Activated CD4-positive, CD25-positive, alpha-beta regulatory T cell treated with anti-CD3 and anti-CD28 coated beads, Interleukin-2, amount 50 U/mL, for 24 hours (primary cell): ENCODE data around the gene DNM1.
"Not testable (repeated sequence)": the region's sequence is repeated elsewhere in the genome, so short reads cannot be mapped to it uniquely, and the experiment has no call there.

Source experiments
- ATAC-seq, 2 donors: fragments of 150-1000 bp; cut with Tn5 transposase; one replicate each; pipeline ENCODE4 v1.10.0; 2021; ENCODE audit warnings: mild to moderate bottlenecking in 1 of 2, moderate library complexity in 1 of 2

Gene DNM1

DNA sequence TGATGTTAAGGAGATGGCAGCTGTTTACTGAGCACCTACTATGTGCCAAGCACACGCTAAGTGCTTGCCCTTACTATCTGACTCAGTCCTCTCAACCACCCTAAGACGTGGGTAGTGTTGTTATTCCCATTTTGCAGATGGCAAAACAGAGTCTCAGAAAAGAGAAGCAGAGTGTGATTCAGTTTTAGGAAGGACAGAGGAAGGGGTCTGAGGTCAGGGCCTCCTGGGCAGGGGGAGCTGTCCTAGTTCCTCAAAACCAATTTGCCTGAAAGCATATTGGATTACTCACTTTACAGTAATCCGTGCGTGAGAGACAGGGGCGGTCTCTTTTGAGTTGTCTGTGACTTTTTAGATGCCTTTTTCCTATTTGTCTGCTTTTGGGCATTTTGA lies 23.2 kb downstream of the DNM1 start:
- ATAC-seq: no peak

DNA sequence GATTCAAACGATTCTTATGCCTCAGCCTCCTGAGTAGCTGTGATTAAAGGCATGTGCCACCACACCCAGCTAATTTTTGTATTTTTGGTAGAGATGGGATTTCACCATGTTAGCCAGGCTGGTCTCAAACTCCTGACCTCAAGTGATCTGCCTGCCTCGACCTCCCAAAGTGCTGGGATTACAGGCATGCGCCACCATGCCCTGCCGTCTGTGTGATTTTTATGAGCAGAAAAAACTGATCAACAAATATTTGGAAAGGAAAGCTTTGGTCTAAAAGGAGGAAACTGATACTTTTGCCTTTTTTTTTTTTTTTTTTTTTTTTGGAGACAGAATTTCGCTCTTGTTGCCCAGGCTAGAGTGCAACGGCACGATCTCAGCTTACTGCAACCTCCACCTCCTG lies 27.7 kb downstream of the DNM1 start:
- not testable (repeated sequence) for ATAC-seq

DNA sequence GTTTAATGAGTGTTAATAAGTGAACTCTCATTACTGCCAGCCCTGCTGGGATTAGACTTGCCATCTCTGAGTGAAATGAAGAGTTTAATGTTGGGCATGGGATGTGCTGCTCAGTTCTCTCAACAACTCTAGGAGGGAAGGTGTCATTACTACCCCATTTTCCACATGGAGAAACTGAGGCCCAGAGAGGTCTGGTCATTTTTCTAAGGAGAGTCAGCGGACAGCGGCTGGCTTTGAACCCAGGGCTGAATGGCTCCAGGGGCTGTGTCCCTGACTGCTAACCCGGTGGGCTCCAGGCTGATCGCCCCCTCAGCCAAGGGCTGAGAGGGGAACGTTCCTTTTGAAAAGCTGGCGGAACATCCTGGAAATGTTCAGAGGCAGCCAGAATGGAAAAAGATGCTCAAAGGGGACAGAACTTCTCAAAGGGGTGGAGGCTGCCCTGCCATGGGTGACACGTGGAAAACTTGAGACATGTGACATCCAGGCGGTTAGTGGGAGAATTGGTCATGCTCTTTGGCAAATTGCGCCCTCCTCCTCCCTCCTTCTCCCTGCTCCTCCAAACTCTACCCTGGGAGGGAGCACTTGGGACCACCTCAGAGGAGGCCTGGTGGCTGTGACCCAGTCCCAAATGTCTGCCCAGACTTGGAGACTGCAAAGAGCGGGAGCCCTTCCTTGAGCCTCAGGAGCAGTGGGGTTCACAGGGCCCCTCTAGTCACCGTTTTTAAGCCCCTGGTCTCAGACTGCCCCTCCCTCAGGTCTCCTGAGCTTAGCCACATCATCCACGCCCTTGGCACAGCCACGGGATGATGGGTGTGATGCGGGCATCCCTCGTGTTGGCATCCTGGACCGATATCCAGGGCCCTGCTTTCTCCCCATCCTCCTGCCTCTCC lies 28.7 kb downstream of the DNM1 start:
- ATAC-seq: no peak

DNA sequence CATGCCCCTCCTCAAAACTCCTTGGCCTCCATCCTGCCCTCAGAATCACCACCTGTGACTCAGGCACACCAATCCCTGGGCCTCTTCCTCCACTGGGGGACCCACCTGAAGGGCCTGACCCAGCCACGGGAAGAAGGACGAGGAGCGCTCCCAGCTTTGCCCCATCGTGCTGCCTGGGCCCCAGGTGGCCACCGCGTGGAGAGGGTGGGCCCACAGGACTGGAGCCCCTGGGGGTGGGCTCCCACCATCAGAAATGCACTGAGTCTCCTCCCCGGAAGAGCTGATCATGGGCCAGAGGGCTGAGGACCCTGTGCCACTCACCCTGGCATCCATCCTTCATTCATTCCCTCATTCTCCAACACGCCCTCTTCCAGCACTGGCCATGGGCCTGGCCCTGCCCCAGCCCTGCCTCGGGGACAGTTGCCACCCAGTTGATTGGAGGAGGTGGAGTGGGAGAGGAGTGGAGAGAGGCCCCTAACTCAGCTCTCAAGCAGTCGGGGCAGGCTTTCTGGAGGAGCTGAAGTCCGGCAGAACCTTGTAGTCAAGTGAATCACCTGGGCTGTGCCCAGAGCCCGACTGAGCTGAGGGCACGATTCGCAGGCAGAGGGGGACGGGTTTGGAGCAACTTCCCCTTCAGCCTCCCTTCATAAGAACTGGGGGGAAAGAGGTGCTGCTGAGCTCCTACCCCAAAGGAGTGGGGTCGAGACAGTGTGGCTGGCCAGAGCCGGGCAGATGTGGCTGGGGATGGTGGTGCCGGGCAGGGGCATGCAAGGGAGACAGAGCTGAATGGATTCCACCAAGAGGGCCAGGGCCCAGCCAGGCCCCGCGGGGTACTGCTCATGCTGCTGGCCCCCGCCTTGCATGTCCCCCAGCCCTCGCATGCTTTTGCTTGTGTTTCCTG lies 29.6 kb downstream of the DNM1 start:
- ATAC-seq: no peak

DNA sequence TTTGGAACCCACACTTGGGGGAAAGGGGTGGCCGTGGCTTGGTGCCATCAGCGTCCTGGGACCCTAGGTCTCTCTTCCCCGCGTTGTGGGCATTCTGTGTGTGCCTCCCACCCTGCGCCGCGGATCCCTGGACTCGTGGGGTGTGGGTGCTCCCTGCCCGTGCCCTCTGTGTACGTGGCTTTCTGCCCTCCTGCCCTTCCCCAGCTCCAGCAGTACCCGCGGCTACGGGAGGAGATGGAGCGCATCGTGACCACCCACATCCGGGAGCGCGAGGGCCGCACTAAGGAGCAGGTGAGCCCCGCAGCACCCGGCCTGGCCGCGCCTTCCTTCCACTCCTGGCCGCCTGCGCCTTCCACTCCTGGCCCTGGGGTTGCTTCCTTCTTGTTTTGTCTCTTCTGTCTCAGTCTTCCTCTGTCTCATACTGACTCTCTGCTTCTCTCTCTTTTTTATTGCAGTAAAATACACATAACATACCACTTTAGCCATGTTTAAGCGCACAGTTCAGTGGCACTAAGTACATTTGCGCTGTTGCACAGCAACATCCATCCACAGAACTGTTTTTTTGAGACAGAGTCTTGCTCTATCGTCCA lies 30.7 kb downstream of the DNM1 start:
- no peak for ATAC-seq

DNA sequence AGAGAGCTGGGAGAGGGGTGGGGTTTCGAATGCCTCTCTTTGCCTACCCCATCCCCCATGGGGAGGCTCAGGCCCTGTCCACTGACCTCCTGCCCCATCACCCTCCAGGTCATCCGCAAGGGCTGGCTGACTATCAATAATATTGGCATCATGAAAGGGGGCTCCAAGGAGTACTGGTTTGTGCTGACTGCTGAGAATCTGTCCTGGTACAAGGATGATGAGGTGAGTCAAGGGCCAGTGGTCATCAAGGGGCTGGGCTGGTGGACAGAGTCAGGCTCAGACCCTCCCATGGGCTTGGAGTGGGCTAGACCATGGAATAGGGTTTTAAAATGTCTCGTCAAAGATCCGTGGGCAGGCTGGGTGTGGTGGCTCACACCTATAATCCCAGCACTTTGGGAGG lies 38.9 kb downstream of the DNM1 start:
- ATAC-seq: no peak

DNA sequence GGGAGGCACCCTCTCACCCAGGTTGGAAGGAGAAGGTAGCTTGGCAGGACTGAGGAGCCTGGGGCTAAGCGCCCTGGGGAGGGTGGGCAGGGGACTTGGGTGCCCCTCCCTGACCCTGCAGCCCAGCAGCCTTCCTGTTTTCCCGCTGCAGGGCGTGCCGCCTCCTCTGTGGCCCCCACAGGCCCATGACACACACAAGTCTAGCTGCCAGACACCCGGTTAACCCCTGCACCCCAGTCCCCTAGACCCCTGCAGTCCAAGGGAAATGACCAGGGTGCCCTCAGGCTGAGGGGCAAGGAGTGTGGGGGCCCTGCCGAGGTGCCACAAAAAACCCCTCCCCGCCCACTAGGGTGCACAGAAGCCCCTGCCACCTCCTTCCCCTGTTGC lies 39.6 kb downstream of the DNM1 start:
- ATAC-seq: no peak

DNA sequence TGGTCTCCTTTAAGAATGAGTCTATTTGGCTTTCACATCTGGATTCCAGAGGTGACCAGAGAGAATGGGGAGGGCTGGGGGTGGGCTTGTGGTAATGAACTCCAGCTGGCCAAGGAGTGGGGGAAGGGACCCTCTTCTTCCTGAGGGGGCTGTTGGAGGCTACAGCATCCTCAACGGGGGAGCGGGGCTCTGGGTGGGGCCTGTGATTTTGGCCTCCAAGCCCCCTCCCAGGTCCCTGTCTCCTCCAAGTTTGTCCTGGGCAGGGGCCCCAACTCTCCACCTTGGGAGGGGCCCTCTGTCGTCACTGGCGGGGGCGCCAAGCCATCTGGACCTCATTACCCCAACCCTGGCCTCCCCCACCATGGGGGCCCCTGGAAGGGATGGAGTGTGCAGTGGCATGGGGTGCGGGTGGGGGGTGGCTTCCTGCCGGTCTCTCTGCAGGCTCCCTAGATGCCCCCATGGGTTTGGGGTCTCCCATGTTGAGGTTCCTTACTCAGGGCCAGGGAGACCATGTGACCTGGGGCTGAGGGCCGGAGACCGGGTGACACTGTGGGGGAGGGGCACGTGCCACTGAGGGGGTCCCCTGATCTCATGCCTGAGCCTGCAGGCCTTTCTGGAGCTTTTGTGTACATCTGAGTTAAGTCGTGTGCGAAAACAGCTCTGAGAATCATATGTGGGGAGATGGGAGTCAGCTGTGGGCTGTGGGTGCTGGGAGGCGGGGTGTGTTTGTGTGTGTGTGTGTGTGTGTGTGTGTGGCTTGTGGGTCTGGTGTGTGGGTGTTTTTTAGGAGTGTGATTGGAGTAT lies 40.2 kb downstream of the DNM1 start:
- no peak for ATAC-seq

DNA sequence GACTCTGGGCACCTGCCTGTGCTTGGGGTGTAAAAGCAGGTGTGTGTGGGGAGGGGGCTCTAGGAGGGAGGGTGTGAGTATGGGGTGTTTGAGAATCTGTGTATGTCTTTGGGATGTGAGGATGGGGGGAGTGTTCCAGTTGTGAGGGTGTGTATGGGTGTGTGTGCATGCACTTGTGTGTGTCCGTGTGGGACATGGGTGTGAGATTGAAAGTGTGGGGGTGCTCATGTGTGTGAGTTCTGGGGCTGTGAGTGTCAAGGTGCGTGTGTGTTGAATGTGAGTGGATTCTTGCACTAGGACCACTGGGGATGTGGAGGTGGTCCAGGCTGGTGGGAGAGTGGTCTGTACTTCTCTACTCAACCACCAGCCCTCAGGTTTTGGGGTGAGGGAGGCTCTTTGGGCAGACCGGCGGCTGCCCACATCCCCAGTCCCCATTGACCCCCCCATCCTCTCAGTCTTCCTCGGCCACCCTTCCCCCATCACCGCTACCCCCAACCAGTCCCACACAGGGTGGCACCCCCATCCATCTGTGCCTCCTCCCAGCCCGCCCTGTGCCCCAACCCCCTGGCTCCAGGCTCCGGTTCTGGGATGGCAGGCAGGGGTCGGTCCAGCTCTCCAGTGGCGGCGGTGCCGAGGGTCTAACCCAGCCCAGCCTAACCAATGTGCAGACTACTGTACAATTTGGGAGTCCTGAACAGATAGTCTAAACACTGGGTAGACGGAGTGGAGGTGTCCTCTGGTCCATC lies 41.1 kb downstream of the DNM1 start:
- no peak for ATAC-seq

DNA sequence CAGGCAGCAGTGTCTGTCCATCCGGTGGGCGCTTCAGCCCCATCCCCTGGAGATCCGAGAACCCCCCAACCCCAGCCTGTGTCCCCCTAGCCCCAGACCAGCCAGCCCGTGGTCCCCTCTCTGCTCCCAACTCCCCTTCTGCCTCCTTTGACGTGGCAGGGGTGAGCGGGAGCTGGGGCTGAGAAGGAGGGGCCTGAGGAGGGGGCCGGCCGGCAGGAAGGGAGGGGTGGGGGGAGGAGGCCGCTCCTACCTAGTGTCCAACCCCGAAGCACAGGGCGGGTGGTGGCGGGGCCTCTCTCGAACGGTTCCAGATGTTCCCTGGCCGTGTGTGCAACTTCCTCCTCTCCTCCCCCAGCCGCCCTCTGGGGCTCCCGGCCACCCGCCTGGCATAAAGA lies 41.7 kb downstream of the DNM1 start:
- ATAC-seq: no peak

DNA sequence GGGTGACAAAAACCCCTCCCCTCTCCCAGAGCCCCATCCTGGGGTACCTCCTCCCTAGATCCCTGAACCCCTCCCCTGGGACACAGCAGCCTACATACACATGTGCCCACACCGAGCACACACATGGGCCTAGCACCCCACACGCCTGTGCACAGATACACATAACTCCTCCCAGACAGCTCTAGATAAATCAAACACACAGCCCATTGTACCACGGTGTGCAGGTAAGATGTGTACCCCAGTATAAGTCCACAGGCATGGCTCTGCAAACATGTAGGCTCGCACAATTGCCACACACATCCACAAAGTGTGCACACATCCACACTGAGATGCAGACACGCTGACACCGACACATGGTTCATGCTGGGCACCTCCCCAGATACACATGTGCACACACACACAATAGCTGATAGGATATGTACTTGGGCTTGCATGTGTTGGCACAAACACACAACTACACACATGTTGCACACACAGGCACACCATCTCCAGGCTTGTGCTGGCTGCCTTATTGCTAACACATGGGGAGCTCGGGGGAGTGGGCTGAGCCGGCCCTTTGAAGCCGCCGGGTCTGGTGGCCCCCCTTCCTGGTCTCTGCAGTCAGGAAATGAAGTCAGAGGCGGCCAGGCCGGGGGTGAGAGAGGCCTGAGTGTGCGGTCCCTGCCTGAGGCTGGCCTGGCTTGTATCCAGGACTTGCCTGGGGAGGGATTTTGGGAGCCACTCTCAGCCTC lies 42.4 kb downstream of the DNM1 start:
- no peak for ATAC-seq

DNA sequence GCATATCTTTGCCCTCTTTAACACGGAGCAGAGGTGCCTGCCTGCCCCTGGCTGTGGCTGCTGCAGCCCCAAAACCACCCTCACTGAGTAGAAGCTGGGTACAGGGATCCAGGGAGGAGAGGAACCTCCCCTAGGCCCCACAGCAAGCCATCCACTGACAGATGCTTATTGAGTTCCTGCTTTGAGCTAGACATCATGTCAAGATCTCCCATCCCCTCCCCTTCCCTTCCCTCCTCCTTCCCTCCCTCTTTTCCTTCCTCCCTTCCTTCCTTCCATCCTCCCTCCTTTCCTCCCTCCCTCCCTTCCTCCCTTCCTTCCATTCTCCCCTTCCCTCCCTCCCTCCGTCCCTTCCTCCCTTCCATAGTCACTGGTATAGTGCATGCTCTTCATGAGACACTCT lies 43.3 kb downstream of the DNM1 start:
- ATAC-seq: no peak

DNA sequence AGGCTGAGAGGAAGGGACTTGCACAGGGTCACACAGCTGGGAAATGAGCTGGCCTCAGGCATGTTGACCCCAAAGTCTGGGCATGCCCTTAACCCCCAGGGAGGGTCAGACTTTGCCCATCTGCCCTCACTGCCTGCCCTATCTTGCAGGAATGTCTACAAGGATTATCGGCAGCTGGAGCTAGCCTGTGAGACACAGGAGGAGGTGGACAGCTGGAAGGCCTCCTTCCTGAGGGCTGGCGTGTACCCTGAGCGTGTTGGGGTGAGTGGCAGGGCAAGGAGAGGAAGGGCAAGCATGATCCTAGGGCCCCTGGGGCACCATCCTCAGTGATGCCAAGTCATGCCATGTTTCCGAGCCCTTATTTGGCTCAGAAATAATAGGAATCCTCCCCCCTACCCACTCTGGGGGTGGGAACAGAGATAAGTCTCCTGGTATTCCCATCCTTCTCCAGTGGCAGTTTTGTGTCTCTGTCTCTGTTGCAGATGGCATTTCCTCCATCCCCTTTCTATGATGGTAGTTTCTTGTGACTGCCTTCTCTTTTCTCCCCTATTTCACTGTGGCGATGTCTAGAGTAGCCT lies 44.1 kb downstream of the DNM1 start:
- ATAC-seq: no peak

DNA sequence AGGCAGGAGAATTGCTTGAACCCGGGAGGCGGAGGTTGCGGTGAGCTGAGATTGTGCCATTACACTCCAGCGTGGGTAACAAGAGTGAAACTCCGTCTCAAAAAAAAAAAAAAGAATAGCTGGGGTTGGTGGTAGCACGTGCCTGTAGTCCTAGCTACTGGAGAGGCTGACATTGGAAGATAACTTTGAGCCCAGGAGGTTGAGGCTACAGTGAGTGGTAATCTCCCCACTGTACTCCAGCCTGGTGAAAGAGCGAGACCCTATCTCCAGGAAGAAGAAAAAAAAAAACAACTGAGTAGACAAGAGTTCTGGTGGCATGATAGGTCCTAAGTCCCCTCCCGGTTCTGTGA lies 46.4 kb downstream of the DNM1 start:
- no peak for ATAC-seq

DNA sequence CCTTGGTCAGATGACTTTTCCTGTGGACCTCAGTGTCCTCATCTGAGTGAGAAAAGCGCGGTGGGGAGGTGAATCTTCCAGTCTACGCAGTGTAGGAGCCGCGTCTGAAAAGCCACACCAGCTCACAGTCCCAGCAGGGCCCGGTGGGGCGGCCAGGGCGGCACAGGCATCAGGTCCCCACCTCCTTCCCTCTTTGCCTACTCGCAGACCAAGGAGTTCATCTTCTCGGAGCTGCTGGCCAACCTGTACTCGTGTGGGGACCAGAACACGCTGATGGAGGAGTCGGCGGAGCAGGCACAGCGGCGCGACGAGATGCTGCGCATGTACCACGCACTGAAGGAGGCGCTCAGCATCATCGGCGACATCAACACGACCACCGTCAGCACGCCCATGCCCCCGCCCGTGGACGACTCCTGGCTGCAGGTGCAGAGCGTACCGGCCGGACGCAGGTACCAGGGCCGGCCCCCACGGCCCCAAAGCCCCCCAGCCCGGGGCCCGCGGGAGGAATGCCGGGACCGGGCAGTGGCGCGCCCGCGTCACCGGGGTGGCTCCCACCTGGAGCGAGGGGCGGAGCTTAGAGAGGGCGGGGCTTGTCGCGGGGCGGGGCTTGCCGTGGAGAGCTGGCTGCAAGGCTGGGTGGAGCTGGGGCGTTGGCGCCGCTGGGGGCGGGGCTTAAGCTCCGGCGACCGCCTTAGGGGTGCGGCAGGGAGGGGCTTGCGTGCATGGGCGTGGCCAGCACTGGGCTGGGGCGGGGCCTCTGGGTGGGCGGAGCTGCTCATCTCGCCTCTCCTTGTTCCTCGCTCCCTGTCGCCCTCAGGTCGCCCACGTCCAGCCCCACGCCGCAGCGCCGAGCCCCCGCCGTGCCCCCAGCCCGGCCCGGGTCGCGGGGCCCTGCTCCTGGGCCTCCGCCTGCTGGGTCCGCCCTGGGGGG lies 47.0 kb downstream of the DNM1 start:
- ATAC-seq: peak; percentile 90 to 93

DNA sequence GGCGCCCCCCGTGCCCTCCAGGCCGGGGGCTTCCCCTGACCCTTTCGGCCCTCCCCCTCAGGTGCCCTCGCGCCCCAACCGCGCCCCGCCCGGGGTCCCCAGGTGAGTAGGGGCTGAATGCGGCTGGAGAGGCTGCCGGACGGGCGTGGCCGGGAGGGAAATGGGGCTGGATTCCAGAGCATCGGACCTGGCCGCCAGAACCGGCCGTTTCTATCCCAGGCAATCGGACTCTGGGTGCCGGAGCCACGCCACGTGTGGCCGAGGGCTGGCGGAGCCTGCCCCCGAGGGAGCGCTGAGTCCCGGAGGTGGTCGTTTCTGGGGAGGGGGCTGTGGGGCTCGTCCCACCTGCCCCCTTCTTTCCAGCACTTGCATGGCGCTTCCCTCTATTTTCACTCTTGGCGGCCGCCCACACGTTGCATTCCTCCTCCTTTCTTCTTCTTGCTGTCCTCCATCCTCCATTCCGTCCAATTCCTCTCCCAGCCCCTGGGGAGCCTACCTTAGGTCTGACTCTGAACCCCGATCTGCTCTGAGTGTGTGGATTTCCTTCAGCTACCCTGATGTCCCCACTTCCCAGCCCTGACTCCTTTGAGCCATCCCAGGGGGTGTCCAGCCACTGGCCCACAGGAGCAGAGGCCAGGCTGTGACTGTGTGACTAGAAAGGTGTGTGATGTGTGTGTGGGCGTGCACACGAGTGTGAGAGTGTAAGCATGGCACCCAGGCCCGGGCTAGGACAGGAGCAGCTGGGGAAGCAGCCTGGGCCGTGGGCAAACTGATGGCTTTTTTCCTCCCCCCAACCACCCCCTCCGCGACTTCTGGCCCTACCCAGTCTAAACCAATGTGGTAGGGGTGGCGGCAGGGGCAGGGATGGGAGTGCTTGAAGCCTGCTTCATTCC lies 47.9 kb downstream of the DNM1 start:
- ATAC-seq: no peak

DNA sequence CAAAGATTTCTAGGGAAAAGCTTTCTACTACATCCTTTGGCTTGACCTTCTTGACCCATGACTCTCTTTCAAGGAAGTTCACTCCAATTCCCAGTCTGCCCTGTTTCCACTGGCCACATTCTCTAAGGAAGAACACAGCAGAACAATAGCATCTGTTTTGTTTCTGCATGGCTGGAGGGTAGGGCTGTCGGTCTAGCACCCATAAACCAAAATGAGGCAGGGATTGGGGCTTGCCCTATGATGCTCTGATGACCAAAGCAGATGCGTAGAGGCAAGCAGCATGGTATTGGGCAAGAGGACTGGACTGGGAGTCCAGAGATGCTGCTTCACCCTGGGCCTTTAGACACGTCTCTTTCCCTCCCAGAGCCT lies 48.5 kb downstream of the DNM1 start:
- ATAC-seq: no peak

DNA sequence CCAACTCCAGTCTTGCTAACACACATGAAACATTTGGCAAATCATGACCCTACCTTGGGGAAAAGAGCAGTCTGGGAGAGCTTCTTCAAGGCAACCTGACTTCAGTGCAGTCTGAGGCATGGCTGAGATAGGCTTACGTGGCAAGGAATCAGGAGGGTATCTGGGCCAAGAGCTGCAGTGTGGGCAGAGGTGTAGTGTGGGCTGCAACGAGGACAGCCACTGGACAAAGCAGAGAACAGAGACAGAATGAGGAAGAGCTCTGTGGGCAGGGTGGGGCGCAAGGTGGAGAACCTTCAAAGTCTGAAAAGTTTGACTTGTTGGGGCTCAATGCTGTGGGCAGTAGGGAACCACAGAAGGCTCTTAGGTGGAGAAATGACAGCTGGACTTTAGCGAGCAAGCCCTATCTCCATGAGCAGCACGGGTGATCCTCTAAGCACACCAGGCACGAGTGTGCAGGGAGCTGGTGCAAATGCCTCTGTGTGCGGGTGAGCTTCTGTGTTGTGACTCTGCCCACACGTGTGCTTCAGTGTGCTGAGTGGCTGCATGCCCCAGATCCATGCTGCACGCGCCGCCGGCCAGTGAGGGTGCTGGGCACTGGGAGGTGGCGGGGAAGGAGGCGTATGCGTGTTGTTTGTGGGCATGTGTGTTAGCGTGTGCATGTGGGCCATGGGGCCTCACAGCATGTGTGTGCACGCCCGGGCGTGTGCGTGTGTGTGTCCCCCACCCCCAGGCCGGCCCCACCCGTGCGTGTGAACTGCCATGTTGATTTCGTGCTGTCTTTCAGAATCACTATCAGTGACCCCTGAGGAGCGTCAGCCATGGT lies 49.3 kb downstream of the DNM1 start:
- no peak for ATAC-seq
